WI38 (cell line): ENCODE measurements around the gene MILR1.

Source experiments
- H3K4me3 ChIP-seq: 2 replicates; pipeline ENCODE4 v1.5.1; 2011; ENCODE audit warnings: low read depth, mild to moderate bottlenecking, control low read depth, low read length
- CTCF ChIP-seq: IDR thresholded peaks from 2 replicates; pipeline ENCODE4 v1.5.1; 2012; ENCODE audit warnings: low read depth, mild to moderate bottlenecking, control low read depth, low read length

MILR1 gene

DNA sequence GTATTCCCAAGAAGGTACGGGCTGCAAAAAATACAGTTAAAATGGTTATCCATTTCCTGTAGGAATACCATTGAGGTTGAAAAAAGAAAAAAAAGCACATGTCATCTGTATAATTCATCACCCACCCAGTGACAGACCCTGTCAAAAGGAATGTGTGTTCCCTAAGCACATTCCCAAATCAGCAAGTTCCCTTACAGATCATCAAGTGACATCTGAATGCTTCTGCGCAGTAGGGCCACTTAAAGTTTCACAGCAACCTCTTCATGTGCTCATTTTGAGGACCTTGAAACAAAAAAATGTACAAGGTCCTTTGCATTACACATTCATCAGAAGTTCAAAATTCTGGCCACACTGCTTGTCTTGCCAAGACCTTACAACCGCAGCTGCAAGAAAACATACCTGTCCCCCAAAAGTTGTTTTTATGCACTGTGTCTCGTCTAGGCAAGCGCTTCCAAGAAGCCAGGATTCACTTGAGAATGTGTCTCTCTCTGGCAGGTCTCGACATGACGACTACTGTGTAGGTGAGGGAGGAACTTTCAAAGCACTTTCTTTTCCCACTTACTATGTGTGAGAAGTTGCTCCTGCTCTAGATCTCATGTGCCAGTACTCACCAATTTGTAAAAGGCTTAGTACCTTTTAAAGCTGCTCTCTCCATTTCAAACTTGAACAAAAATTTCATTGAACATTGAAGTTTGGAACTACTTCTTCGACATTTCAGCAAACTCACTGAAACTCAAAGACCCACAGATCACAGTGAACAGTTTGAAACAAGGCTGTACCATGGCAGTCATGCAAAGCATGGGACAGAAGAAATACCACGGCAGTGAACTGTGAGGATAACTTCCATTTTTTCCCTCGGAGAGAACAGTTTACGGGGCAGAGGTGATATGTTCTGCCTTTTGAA lies 52.2 kb downstream of the MILR1 start:
- TF ChIP-seq CTCF, result no peak
- H3K4me3 ChIP-seq, result no peak overlapping the region

GRCh38 chr17:64502021-64502420 lies 53.1 kb downstream of the MILR1 start:
- no peak for TF ChIP-seq CTCF
- no peak overlapping the region for H3K4me3 ChIP-seq

DNA sequence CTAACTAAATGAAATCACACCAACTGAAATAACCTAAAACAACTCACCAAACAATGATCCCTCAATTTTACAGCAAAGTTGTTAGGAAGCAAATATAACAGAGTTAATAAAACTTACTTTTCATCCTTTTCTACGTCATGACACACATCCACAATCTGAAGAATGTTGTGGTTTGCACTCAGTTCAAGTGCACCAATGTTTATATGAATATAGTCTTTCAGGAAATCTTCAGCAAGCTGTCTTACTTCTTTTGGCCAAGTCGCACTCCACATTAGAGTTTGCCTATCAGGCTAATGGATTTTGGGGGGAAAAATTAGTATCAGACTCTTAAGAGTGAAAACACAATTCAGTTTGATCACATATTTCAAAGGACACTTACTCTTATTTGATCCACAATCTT lies 53.9 kb downstream of the MILR1 start:
- no peak for TF ChIP-seq CTCF

DNA sequence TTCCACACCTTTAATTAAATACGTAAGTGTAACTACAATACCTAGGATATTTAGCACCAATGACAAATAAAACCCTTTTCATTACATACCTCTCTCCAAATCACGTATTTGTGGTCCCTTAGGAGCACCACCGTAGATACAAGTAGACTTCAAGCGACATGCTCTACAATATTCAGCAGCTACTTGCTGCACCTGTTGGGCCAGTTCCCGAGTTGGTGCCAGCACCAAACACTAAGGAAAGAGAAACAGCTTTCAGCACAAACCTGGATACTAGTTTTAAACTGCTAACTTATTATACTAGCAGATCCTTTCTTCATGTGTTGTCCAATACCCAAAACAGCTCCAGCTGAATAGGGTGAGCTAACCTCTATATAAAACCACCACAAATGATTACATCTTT lies 54.4 kb downstream of the MILR1 start:
- TF ChIP-seq CTCF, result no peak

More for the DNA sequence above, 53.9 kb downstream of the MILR1 start:
- no peak overlapping the region for H3K4me3 ChIP-seq

GRCh38 chr17:64503821-64504768 lies 55.2 kb downstream of the MILR1 start:
- TF ChIP-seq CTCF, result no peak
- H3K4me3 ChIP-seq, result peak overlapping the region; percentile 97

More for the DNA sequence above, 54.4 kb downstream of the MILR1 start:
- peak overlapping the region; percentile 97; the same call in 1 of the 2 replicates for H3K4me3 ChIP-seq

DNA sequence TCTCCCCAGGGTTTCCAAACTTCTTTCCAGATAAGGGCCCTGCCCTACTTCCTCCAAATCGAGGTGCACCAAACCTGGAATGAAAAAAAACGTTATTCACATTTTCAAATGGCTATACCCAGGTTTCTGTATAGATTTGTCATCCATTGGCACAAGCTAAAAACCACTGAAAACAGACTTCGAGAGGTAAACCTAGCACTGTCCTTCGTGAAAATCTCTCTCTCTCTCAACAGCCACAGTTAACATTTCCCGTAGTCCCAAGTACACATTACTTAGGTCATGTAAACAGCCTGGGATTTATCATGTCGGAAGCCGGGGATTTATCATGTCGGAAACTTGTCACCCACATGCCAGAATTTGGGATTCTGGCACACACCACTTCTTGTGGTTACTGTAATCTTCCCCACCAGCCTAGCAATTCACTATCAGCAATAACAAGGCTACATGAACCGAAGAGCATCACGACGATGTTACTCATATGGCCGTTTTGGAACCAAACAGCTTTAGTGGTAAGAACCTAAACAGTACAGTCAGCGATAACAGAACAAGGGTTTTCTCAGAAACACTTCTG lies 55.9 kb downstream of the MILR1 start:
- TF ChIP-seq CTCF, result no peak

More for the DNA sequence above, 55.9 kb downstream of the MILR1 start:
- H3K4me3 ChIP-seq, result peak overlapping the region; percentile 97
